GM19372 (cell line): ENCODE results near the gene IP6K2.

Source experiments
- ATAC-seq: cut with Tn5 transposase; IDR thresholded peaks from one replicate; pipeline ENCODE4 v1.9.1; 2021; ENCODE audit warnings: mild to moderate bottlenecking, low read depth, moderate library complexity; ENCODE audit not compliant: unreplicated experiment

Gene IP6K2

GRCh38 chr3:48692551-48692950 lies 24.5 kb downstream of the IP6K2 start:
- ATAC-seq, result no peak

- no peak for ATAC-seq
Measured at GRCh38 chr3:48690846-48691458, 26.1 kb downstream of the IP6K2 start.

GRCh38 chr3:48689384-48689783 lies 27.6 kb downstream of the IP6K2 start:
- ATAC-seq, result no peak

GRCh38 chr3:48688737-48689075 lies 28.3 kb downstream of the IP6K2 start:
- ATAC-seq, result no peak

- ATAC-seq, result no peak
Measured at GRCh38 chr3:48688032-48688736, 28.8 kb downstream of the IP6K2 start.

- no peak for ATAC-seq
Measured at GRCh38 chr3:48687220-48687678, 29.8 kb downstream of the IP6K2 start.

- ATAC-seq, result no peak
Measured at GRCh38 chr3:48686538-48687219, 30.3 kb downstream of the IP6K2 start.

- peak; percentile 82 for ATAC-seq
Measured at GRCh38 chr3:48685603-48686511, 31.2 kb downstream of the IP6K2 start, which contains the start of gene NCKIPSD. Gene NCKIPSD (minus strand): TSS chr3:48685915. CDS start chr3:48685807, 108 bp downstream.

- peak; percentile 2 for ATAC-seq
Measured at GRCh38 chr3:48685293-48685602, 31.8 kb downstream of the IP6K2 start.

GRCh38 chr3:48684480-48685143 lies 32.4 kb downstream of the IP6K2 start:
- ATAC-seq, result no peak

GRCh38 chr3:48684054-48684349 lies 33.0 kb downstream of the IP6K2 start:
- no peak for ATAC-seq

GRCh38 chr3:48682786-48683185 lies 34.2 kb downstream of the IP6K2 start:
- ATAC-seq, result no peak

GRCh38 chr3:48681974-48682610 lies 34.9 kb downstream of the IP6K2 start:
- no peak for ATAC-seq

GRCh38 chr3:48681541-48681880 lies 35.5 kb downstream of the IP6K2 start:
- ATAC-seq, result no peak

- ATAC-seq, result no peak
Measured at GRCh38 chr3:48680811-48681540, 36.0 kb downstream of the IP6K2 start.

GRCh38 chr3:48679411-48680391 lies 37.3 kb downstream of the IP6K2 start:
- ATAC-seq, result no peak

- no peak for ATAC-seq
Measured at GRCh38 chr3:48678566-48679380, 38.2 kb downstream of the IP6K2 start.
